IPS DF 4.7 (cell line): ENCODE results near the gene RBM25.

Source experiments
- DNase-seq: peaks from one replicate; pipeline ENCODE4 v3.0.0-alpha.2; 2013; ENCODE audit warnings: low spot score; ENCODE audit errors: extremely low read depth

RBM25 gene

GRCh38 chr14:73168691-73169090 lies 110.4 kb downstream of the RBM25 start:
- no peak for DNase-seq

GRCh38 chr14:73169855-73170254 lies 111.5 kb downstream of the RBM25 start:
- peak; percentile 1 for DNase-seq

GRCh38 chr14:73170686-73171085 lies 112.4 kb downstream of the RBM25 start:
- peak; percentile 11 for DNase-seq

- DNase-seq = no peak
Measured at GRCh38 chr14:73172500-73172899, 114.2 kb downstream of the RBM25 start.

GRCh38 chr14:73173092-73173735 lies 114.9 kb downstream of the RBM25 start:
- peak; percentile 1 for DNase-seq
